ENCODE results near the gene OSGIN1.

- TF ChIP-seq POLR2A (IDR thresholded peaks at IDR 0.05; ENCODE audit: low read depth, low read length) = no peak
- TF ChIP-seq TAF1 (IDR thresholded peaks at IDR 0.05; ENCODE audit: borderline replicate concordance, low read depth, low read length) = no peak
Measured at GRCh38 chr16:83956336-83957289, 3.6 kb downstream of the OSGIN1 start.
